Gastroesophageal sphincter (tissue), 3 donors: ENCODE data around the gene WDR20.

Experiments used
- CTCF ChIP-seq, 4 experiments: fragments of 200-600 bp in 2 of 4; fragments of 450-650 bp in 2 of 4; sonication (generic) in 1 of 4; IDR thresholded peaks; one replicate each; pipeline ENCODE4 v1.5.1; 2017 to 2019; ENCODE audit warnings: antibody characterized with exemption in 4 of 4, mild to moderate bottlenecking in 2 of 4, moderate library complexity in 2 of 4
- EP300 ChIP-seq: sonication (generic); formaldehyde crosslinking; IDR thresholded peaks from one replicate; pipeline ENCODE4 v1.6.1; 2017; ENCODE audit warnings: antibody characterized with exemption, mild to moderate bottlenecking
- POLR2A ChIP-seq, 2 donors: fragments of 450-650 bp; IDR thresholded peaks; one replicate each; pipeline ENCODE4 v1.6.1; 2017; ENCODE audit warnings: antibody characterized with exemption in 2 of 2, mild to moderate bottlenecking in 2 of 2, moderate library complexity in 1 of 2
- POLR2AphosphoS5 ChIP-seq: sonication (generic); formaldehyde crosslinking; IDR thresholded peaks from one replicate; pipeline ENCODE4 v1.6.1; 2017; ENCODE audit warnings: antibody characterized with exemption

- TF ChIP-seq CTCF (IDR thresholded peaks at IDR 0.05) = no peak
- no peak for TF ChIP-seq POLR2A (IDR thresholded peaks at IDR 0.05)
- no peak for TF ChIP-seq POLR2AphosphoS5
- TF ChIP-seq EP300 = no peak
Measured at GRCh38 chr14:102209224-102209966, 69.7 kb downstream of the WDR20 start.
